Pancreas (tissue), 10 donors: ENCODE data around the gene KIF13A. TPM values are rescaled to one million over a fixed set of nuclear protein-coding genes. Genes with fewer than 3 reads are reported as not detected.

Experiments
- ATAC-seq, 4 donors: fragments of 200-7000 bp; cut with Tn5 transposase; one replicate each; pipeline versions ENCODE4 v1.8.0 to v1.9.1; 2020; ENCODE audit warnings: mild to moderate bottlenecking in 4 of 4, moderate library complexity in 4 of 4
- DNase-seq, 6 donors: peaks; one replicate each; pipeline ENCODE4 v3.0.0-alpha.2; 2020
- FAIRE-seq: peaks from 2 replicates; lab custom pipeline; 2012; peaks lifted over from hg19 to GRCh38; lab: Jason Lieb, UNC
- H3K27ac ChIP-seq, 4 donors: fragments of 200-600 bp; sonication (generic); 1 replicate in 3 of 4; 2 replicates in 1 of 4; pipeline versions ENCODE4 v1.5.0 to v1.8.0; 2020
- H3K27me3 ChIP-seq, 4 donors: fragments of 200-600 bp; one replicate each; pipeline ENCODE4 v1.8.0; 2021
- H3K36me3 ChIP-seq, 3 donors: fragments of 200-600 bp; sonication (generic) in 1 of 3; one replicate each; pipeline versions ENCODE4 v1.5.0 to v1.8.0; 2020 to 2021
- H3K4me1 ChIP-seq, 3 donors: fragments of 200-600 bp; one replicate each; pipeline ENCODE4 v1.8.0; 2021
- H3K4me3 ChIP-seq, 4 donors: fragments of 200-600 bp; sonication (generic) in 2 of 4; one replicate each; pipeline versions ENCODE4 v1.5.0 to v1.8.0; 2020 to 2021
- H3K9me3 ChIP-seq, 4 donors: fragments of 200-600 bp; one replicate each; pipeline ENCODE4 v1.8.0; 2021
- CTCF ChIP-seq, 4 donors: fragments of 200-600 bp; sonication (generic) in 3 of 4; IDR thresholded peaks; one replicate each; pipeline versions ENCODE4 v1.5.0 to v1.8.0; 2021; ENCODE audit warnings: antibody characterized with exemption in 4 of 4
- WGBS, 2 donors: extraction: QIAGEN DNeasy Blood & Tissue Kit; methylation state at CpG; one replicate each; pipeline ENCODE4 v1.1.7; 2013; 5-methylcytosine and 5-hydroxymethylcytosine counted together
- intact Hi-C, 3 donors: fragments of 100-400 bp; cut with DNase I; formaldehyde crosslinking; loops; one replicate each; pipeline versions ENCODE4 v1.11.1 to v1.14.2; 2022
- polyA plus RNA-seq, 2 donors: library from polyadenylated mRNA; stranded (reverse); fragments of 200-250 nt; gene quantifications; one replicate each; pipeline ENCODE4 v1.2.3, GENCODE V29; 2013
- total RNA-seq, 6 donors: library from RNA; stranded (reverse); fragmentation: NEBNext Ultra II Directional in 4 of 6; extraction: Animal tissue kit (Norgen Biotek cat#: 25700) in 4 of 6; gene quantifications; one replicate each; pipeline versions ENCODE4 v1.2.1 to v1.2.4, GENCODE V29; 2021 to 2023
- donor health status: healthy with polysubstance abuse.
- donor health status: DM: no; HTN: no; CAD: no; lungs with moderate emphysema.
- donor health status: DM: no; HTN: no; CAD: no.
- donor health status: control.
- donor health status: control.
- donor health status: Bipolar disorder and iron deficiency.
- donor health status: DM: yes; HTN: yes; CAD: no.
- donor health status: DM: no; HTN: no; CAD: no.
- donor health status: DM: no; HTN: no; CAD: no.
- donor health status: DM: yes; HTN: yes; CAD: no.

Gene KIF13A
- total and polyA plus RNA-seq, 8 donors, result 7.3 to 18.1 (median 12.5) TPM

GRCh38 chr6:17716221-17716620 lies 271.2 kb downstream of the KIF13A start:
- intact Hi-C loops, result no loop called here
- H3K9me3 ChIP-seq, result no peaks in the 10 kb centered on the region
- ATAC-seq (no peak), DNase-seq (no peak), FAIRE-seq (no peak)
- no peaks in the 10 kb centered on the region for H3K36me3 ChIP-seq
- TF ChIP-seq CTCF (IDR thresholded peaks at IDR 0.05), result no peak
- H3K4me3 ChIP-seq, result no peak overlapping the region
- H3K27me3 ChIP-seq, result no peaks in the 10 kb centered on the region
- no peaks in the 10 kb centered on the region for H3K4me1 ChIP-seq
- 56 to 68% methylated on average over 2 of the region's 2 CpGs for WGBS, 2 donors
- H3K27ac ChIP-seq, result no peak overlapping the region

GRCh38 chr6:17714879-17715851 lies 272.3 kb downstream of the KIF13A start:
- 68% methylated on average over 10 of the region's 10 CpGs for WGBS, 2 donors
- Histone ChIP-seq H3K27me3 (no peaks in the 10 kb centered on the region), H3K9me3 (no peaks in the 10 kb centered on the region), H3K4me3 (no peak overlapping the region), H3K27ac (no peak overlapping the region), H3K4me1 (no peaks in the 10 kb centered on the region), H3K36me3 (no peaks in the 10 kb centered on the region)
- FAIRE-seq (no peak), DNase-seq (no peak), ATAC-seq (peak in 1 of 4 donors; percentile 43)
- TF ChIP-seq CTCF (IDR thresholded peaks at IDR 0.05), result no peak
- intact Hi-C loops, result no loop called here

- Histone ChIP-seq H3K9me3 (no peaks in the 10 kb centered on the region), H3K27me3 (no peaks in the 10 kb centered on the region), H3K27ac (no peak overlapping the region), H3K4me1 (no peaks in the 10 kb centered on the region), H3K36me3 (no peaks in the 10 kb centered on the region), H3K4me3 (no peak overlapping the region)
- TF ChIP-seq CTCF (IDR thresholded peaks at IDR 0.05), result no peak
- no peak for ATAC-seq
- DNase-seq, result no peak
- FAIRE-seq, result no peak
- intact Hi-C loops, result no loop called here
These were observed 273.3 kb downstream of the KIF13A start for GRCh38 chr6:17714177-17714576.

- DNase-seq (no peak), FAIRE-seq (no peak), ATAC-seq (no peak)
- Histone ChIP-seq H3K9me3 (no peaks in the 10 kb centered on the region), H3K36me3 (no peaks in the 10 kb centered on the region), H3K27ac (no peak overlapping the region), H3K27me3 (no peaks in the 10 kb centered on the region), H3K4me3 (no peak overlapping the region), H3K4me1 (no peaks in the 10 kb centered on the region)
- WGBS, 2 donors, result 25 to 31% methylated on average over 1 of the region's 1 CpG
- intact Hi-C loops, result no loop called here
- TF ChIP-seq CTCF (IDR thresholded peaks at IDR 0.05), result no peak
These were observed 274.9 kb downstream of the KIF13A start for GRCh38 chr6:17712576-17712975.

GRCh38 chr6:17710331-17710730 lies 277.1 kb downstream of the KIF13A start:
- ATAC-seq, result no peak
- WGBS, 2 donors, result 44 to 56% methylated on average over 3 of the region's 3 CpGs
- no peaks in the 10 kb centered on the region for H3K36me3 ChIP-seq
- no peak for DNase-seq
- no peak for FAIRE-seq
- H3K4me3 ChIP-seq, result no peak overlapping the region
- no peaks in the 10 kb centered on the region for H3K27me3 ChIP-seq
- H3K27ac ChIP-seq, result no peak overlapping the region
- peaks cover 0 to 3% (median 0%) of the 10 kb centered on the region in 3 donors for H3K4me1 ChIP-seq
- H3K9me3 ChIP-seq, result no peaks in the 10 kb centered on the region
- TF ChIP-seq CTCF (IDR thresholded peaks at IDR 0.05), result no peak
- intact Hi-C loops, result no loop called here
